H1 (cell line): ENCODE measurements around the gene PRRT1B. TPM values are rescaled to one million over a fixed set of nuclear protein-coding genes. Genes with fewer than 3 reads are reported as not detected.

Experiments
- CTCF ChIA-PET: fragments of 300-600 bp; sonication (Branson Sonifier 250); formaldehyde crosslinking; loops from one replicate; lab custom pipeline; 2021; ENCODE audit not compliant: partially characterized antibody; lab: Charles Lee
- POLR2A ChIA-PET: fragments of 300-600 bp; sonication (Branson Sonifier 250); formaldehyde crosslinking; loops from one replicate; lab custom pipeline; 2021; ENCODE audit warnings: inconsistent platforms; ENCODE audit not compliant: partially characterized antibody; lab: Charles Lee
- DNase-seq, 2 experiments: peaks; one replicate each; pipeline versions ENCODE4 v3.0.0 to v3.0.0-alpha.2; 2010 to 2022; ENCODE audit warnings: low spot score in 2 of 2, low read depth in 1 of 2, mixed read lengths in 1 of 2
- FAIRE-seq: peaks from 2 replicates; lab custom pipeline; 2011; peaks lifted over from hg19 to GRCh38; lab: Jason Lieb, UNC
- H2AFZ ChIP-seq: 2 replicates; pipeline ENCODE4 v1.8.1; 2012; ENCODE audit warnings: low read length, inconsistent platforms
- H2AK5ac ChIP-seq: 2 replicates; pipeline ENCODE4 v1.6.1; 2013; ENCODE audit warnings: low read depth, low read length
- H2BK120ac ChIP-seq: replicated peaks from 2 replicates; pipeline ENCODE3; 2013; ENCODE audit warnings: low read depth, low read length, inconsistent platforms
- H2BK12ac ChIP-seq: 2 replicates; pipeline ENCODE4 v1.6.1; 2013; ENCODE audit warnings: low read depth, low read length
- H2BK15ac ChIP-seq: 2 replicates; pipeline ENCODE4 v1.6.1; 2013; ENCODE audit warnings: low read length
- H2BK20ac ChIP-seq: 2 replicates; pipeline ENCODE4 v1.6.1; 2013; ENCODE audit warnings: low read length
- H2BK5ac ChIP-seq: 2 replicates; pipeline ENCODE4 v1.6.1; 2013; ENCODE audit warnings: low read depth, low read length
- H3K14ac ChIP-seq: 2 replicates; pipeline ENCODE4 v1.6.1; 2013; ENCODE audit warnings: inconsistent platforms; ENCODE audit not compliant: insufficient read length
- H3K18ac ChIP-seq: 2 replicates; pipeline ENCODE4 v1.6.1; 2013; ENCODE audit warnings: low read length; ENCODE audit errors: extremely low read depth
- H3K23ac ChIP-seq: 2 replicates; pipeline ENCODE4 v1.6.1; 2013; ENCODE audit warnings: inconsistent platforms; ENCODE audit not compliant: insufficient read length
- H3K23me2 ChIP-seq: 2 replicates; pipeline ENCODE4 v1.6.1; 2013; ENCODE audit warnings: low read depth, low read length
- H3K27ac ChIP-seq: 2 replicates; pipeline ENCODE4 v1.6.1; 2011; ENCODE audit warnings: low read depth, low read length, inconsistent platforms
- H3K27me3 ChIP-seq, 4 experiments: replicated peaks in 1 of 4; 1 replicate in 1 of 4; 2 replicates in 3 of 4; pipeline versions ENCODE4 v1.6.1 to v1.8.1; 2011 to 2013; ENCODE audit warnings: low read length in 3 of 4, mild to moderate bottlenecking in 3 of 4, inconsistent platforms in 2 of 4, mixed read lengths in 2 of 4, moderate library complexity in 1 of 4; ENCODE audit not compliant: control insufficient read depth in 3 of 4, insufficient read depth in 3 of 4; ENCODE audit errors: extremely low read depth in 1 of 4
- H3K36me3 ChIP-seq, 4 experiments: 2 replicates each; pipeline versions ENCODE4 v1.6.1 to v1.8.1; 2011 to 2013; ENCODE audit warnings: mild to moderate bottlenecking in 4 of 4, low read length in 3 of 4, moderate library complexity in 2 of 4, control low read depth in 1 of 4, inconsistent platforms in 1 of 4; ENCODE audit not compliant: insufficient read depth in 4 of 4, control insufficient read depth in 2 of 4
- H3K4ac ChIP-seq: replicated peaks from 2 replicates; pipeline ENCODE3; 2013; ENCODE audit warnings: low read length, low read depth, mixed read lengths, inconsistent platforms; ENCODE audit not compliant: insufficient read length
- H3K4me1 ChIP-seq, 4 experiments: replicated peaks in 1 of 4; 1 replicate in 1 of 4; 2 replicates in 3 of 4; pipeline versions ENCODE4 v1.6.1 to v1.8.1; 2011 to 2013; ENCODE audit warnings: low read length in 3 of 4, inconsistent platforms in 2 of 4, mixed read lengths in 1 of 4; ENCODE audit not compliant: insufficient read depth in 4 of 4, control insufficient read depth in 3 of 4
- H3K4me2 ChIP-seq, 2 experiments: 2 replicates each; pipeline versions ENCODE4 v1.6.1 to v1.8.1; 2011 to 2013; ENCODE audit warnings: low read depth in 2 of 2, low read length in 2 of 2, control low read depth in 1 of 2, inconsistent platforms in 1 of 2, mild to moderate bottlenecking in 1 of 2; ENCODE audit not compliant: insufficient read depth in 1 of 2
- H3K4me3 ChIP-seq, 4 experiments: fragments of 200-600, 300-600 bp in 1 of 4; sonication (generic), shearing (Covaris generic), sonication (Bioruptor Twin) in 1 of 4; 2 replicates each; pipeline versions ENCODE4 v1.5.1 to v1.8.1; 2011 to 2016; ENCODE audit warnings: low read length in 4 of 4, low read depth in 3 of 4, control low read depth in 2 of 4, inconsistent platforms in 2 of 4, mild to moderate bottlenecking in 2 of 4, mixed read lengths in 1 of 4, moderate library complexity in 1 of 4; ENCODE audit not compliant: insufficient read depth in 2 of 4; ENCODE audit errors: extremely low read depth in 1 of 4
- H3K56ac ChIP-seq: replicated peaks from 2 replicates; pipeline ENCODE3; 2013; ENCODE audit warnings: low read depth, mild to moderate bottlenecking, mixed read lengths, low read length, inconsistent platforms; ENCODE audit not compliant: insufficient read length
- H3K79me1 ChIP-seq: 2 replicates; pipeline ENCODE4 v1.6.1; 2013; ENCODE audit warnings: low read depth, low read length, control low read depth
- H3K79me2 ChIP-seq, 2 experiments: 2 replicates each; pipeline versions ENCODE4 v1.6.1 to v1.8.1; 2012 to 2013; ENCODE audit warnings: low read length in 2 of 2, mild to moderate bottlenecking in 2 of 2, inconsistent platforms in 1 of 2; ENCODE audit not compliant: insufficient read depth in 2 of 2, control insufficient read depth in 1 of 2
- H3K9ac ChIP-seq, 4 experiments: replicated peaks in 1 of 4; 1 replicate in 1 of 4; 2 replicates in 3 of 4; pipeline versions ENCODE4 v1.6.1 to v1.8.1; 2011 to 2013; ENCODE audit warnings: low read depth in 3 of 4, low read length in 3 of 4, control low read depth in 2 of 4, mild to moderate bottlenecking in 2 of 4, moderate library complexity in 2 of 4, inconsistent platforms in 1 of 4; ENCODE audit errors: extremely low read depth in 1 of 4
- H3K9me3 ChIP-seq, 2 experiments: 2 replicates each; pipeline versions ENCODE4 v1.6.1 to v1.8.1; 2012 to 2013; ENCODE audit warnings: mild to moderate bottlenecking in 2 of 2, moderate library complexity in 2 of 2, control low read depth in 1 of 2, inconsistent platforms in 1 of 2, low read depth in 1 of 2, low read length in 1 of 2, mixed read lengths in 1 of 2; ENCODE audit not compliant: insufficient read depth in 2 of 2
- H4K20me1 ChIP-seq, 2 experiments: replicated peaks in 1 of 2; 2 replicates each; pipeline versions ENCODE3 to v1.8.1; 2011 to 2013; ENCODE audit warnings: inconsistent platforms in 2 of 2, low read length in 2 of 2, mild to moderate bottlenecking in 1 of 2; ENCODE audit not compliant: insufficient read depth in 2 of 2, control insufficient read depth in 1 of 2
- H4K5ac ChIP-seq: 2 replicates; pipeline ENCODE4 v1.6.1; 2013; ENCODE audit warnings: low read length, low read depth, mixed read lengths, inconsistent platforms; ENCODE audit not compliant: insufficient read length
- H4K8ac ChIP-seq: 2 replicates; pipeline ENCODE4 v1.8.0; 2013; ENCODE audit warnings: mild to moderate bottlenecking, moderate library complexity, low read length, inconsistent platforms; ENCODE audit not compliant: insufficient read depth; ENCODE audit errors: extremely low read depth
- H4K91ac ChIP-seq: replicated peaks from 2 replicates; pipeline ENCODE3; 2013; ENCODE audit warnings: low read length, mixed read lengths, inconsistent platforms; ENCODE audit not compliant: insufficient read length
- ATF3 ChIP-seq: IDR thresholded peaks from 2 replicates; pipeline ENCODE4 v1.6.1; 2011; ENCODE audit warnings: low read depth, mild to moderate bottlenecking, low read length; ENCODE audit not compliant: insufficient read depth
- CEBPB ChIP-seq: IDR thresholded peaks from 2 replicates; pipeline ENCODE4 v1.6.1; 2012; ENCODE audit warnings: low read depth, low read length
- CHD1 ChIP-seq: IDR thresholded peaks from 2 replicates; pipeline ENCODE4 v1.6.1; 2012; ENCODE audit warnings: low read depth, low read length, improper control_type of control experiment
- GTF2F1 ChIP-seq: IDR thresholded peaks from 2 replicates; pipeline ENCODE4 v1.6.1; 2012; ENCODE audit warnings: low read depth, low read length, improper control_type of control experiment, borderline replicate concordance
- KDM5A ChIP-seq: fragments of 200-600 bp; IDR thresholded peaks from 2 replicates; pipeline ENCODE4 v1.7.1; 2012; ENCODE audit warnings: mild to moderate bottlenecking, low read length, inconsistent platforms, mixed read lengths
- POLR2A ChIP-seq, 2 experiments: IDR thresholded peaks; 1 replicate in 1 of 2; 2 replicates in 1 of 2; pipeline ENCODE4 v1.6.1; 2011; ENCODE audit warnings: low read depth in 2 of 2, low read length in 2 of 2, mild to moderate bottlenecking in 2 of 2; ENCODE audit errors: control extremely low read depth in 1 of 2
- POLR2AphosphoS5 ChIP-seq: IDR thresholded peaks from 2 replicates; pipeline ENCODE4 v1.6.1; 2011; ENCODE audit warnings: low read depth, low read length
- SRF ChIP-seq: IDR thresholded peaks from 2 replicates; pipeline ENCODE4 v1.6.1; 2011; ENCODE audit warnings: mild to moderate bottlenecking, low read depth, low read length, moderate library complexity
- SUZ12 ChIP-seq: fragments of 200-600 bp; sonication (generic); IDR thresholded peaks from 2 replicates; pipeline ENCODE4 v1.6.1; 2012; ENCODE audit warnings: mild to moderate bottlenecking, inconsistent platforms, low read length, moderate library complexity, mixed read lengths
- TAF7 ChIP-seq: optimal IDR thresholded peaks from 2 replicates; pipeline ENCODE3; 2011; ENCODE audit warnings: low read depth, mild to moderate bottlenecking, inconsistent platforms, low read length, moderate library complexity, borderline replicate concordance
- TEAD4 ChIP-seq: IDR thresholded peaks from 2 replicates; pipeline ENCODE4 v1.6.1; 2012; ENCODE audit warnings: low read depth, low read length, inconsistent platforms, mixed read lengths
- WGBS, 2 experiments: shearing (Covaris generic) in 1 of 2; methylation state at CpG; one replicate each; pipeline versions ENCODE4 v1.1.6 to v1.1.7; 2013 to 2015; ENCODE audit warnings: low lambda C conversion rate in 2 of 2, mixed read lengths in 2 of 2, inconsistent platforms in 1 of 2, low coverage in 1 of 2, missing lambda C conversion rate in 1 of 2; ENCODE audit not compliant: insufficient replicate concordance in 2 of 2, insufficient coverage in 1 of 2, insufficient read length in 1 of 2; ENCODE audit errors: extremely low coverage in 1 of 2, missing lambda C conversion rate in 1 of 2; 5-methylcytosine and 5-hydroxymethylcytosine counted together
- polyA plus RNA-seq, 7 experiments: library from polyadenylated mRNA; depleted of rRNA in 3 of 7; stranded (reverse) in 5 of 7; unstranded in 2 of 7; fragments of >200 nt in 5 of 7; fragments of 200-250 nt in 2 of 7; gene quantifications; 1 replicate in 5 of 7; 2 replicates in 1 of 7; 4 replicates in 1 of 7; pipeline versions ENCODE4 v1.2.1 to v1.2.3, GENCODE V29; 2011 to 2013; ENCODE audit warnings: missing spikeins in 2 of 7, mixed read lengths in 2 of 7
- total RNA-seq: library from RNA; stranded (reverse); fragmentation: NEBNext Ultra II Directional; extraction: Animal tissue kit (Norgen Biotek cat#: 25700); gene quantifications from 2 replicates; pipeline ENCODE4 v1.2.1, GENCODE V29; 2021
- TF ChIP-seq, protein P1 (sequence below): IDR thresholded peaks from 2 replicates; pipeline ENCODE4 v1.6.1; 2012; ENCODE audit warnings: inconsistent platforms

PRRT1B gene
- total and polyA plus RNA-seq, 2 of the 8 experiments (the other 6 are each of a cell fraction or from before 2014, with no cell fraction given): 0.30 to 1.2 TPM

GRCh38 chr9:131578731-131579504 is 33.6 kb downstream of the PRRT1B start:
- no peaks in the 10 kb centered on the region for H3K9me3 ChIP-seq
- no peaks in the 10 kb centered on the region for H3K23me2 ChIP-seq
- H2BK20ac ChIP-seq: no peak overlapping the region
- no peak overlapping the region for H3K4me3 ChIP-seq
- H3K79me1 ChIP-seq: no peaks in the 10 kb centered on the region
- POLR2A ChIA-PET: no interaction called here
- H3K56ac ChIP-seq: no peak overlapping the region
- no peak overlapping the region for H2AFZ ChIP-seq
- peaks cover 0 to 5% of the 10 kb centered on the region in 2 experiments for H4K20me1 ChIP-seq
- DNase-seq (no peak), FAIRE-seq (no peak)
- no peak overlapping the region for H4K91ac ChIP-seq
- H2BK12ac ChIP-seq: no peak overlapping the region
- no peak overlapping the region for H3K4ac ChIP-seq
- H3K14ac ChIP-seq: no peak overlapping the region
- no peak overlapping the region for H2BK5ac ChIP-seq
- H3K4me2 ChIP-seq: no peak overlapping the region
- H4K8ac ChIP-seq: no peak overlapping the region
- CTCF ChIA-PET: interaction anchor here (0.6 to 2.7 kb wide), 8 partner anchors 10 to 176 kb away, joined by 3 to 10 read pairs (median 3); no protein-coding TSS in a partner anchor
- WGBS, 2 experiments: 93% methylated on average over 20 of the region's 26 CpGs; no CpG with 5 or more reads in 1 of the 2 experiments
- H4K5ac ChIP-seq: no peak overlapping the region
- H3K27me3 ChIP-seq: no peaks in the 10 kb centered on the region
- H3K23ac ChIP-seq: no peak overlapping the region
- H3K18ac ChIP-seq: no peak overlapping the region
- H2BK15ac ChIP-seq: no peak overlapping the region
- H3K4me1 ChIP-seq: no peaks in the 10 kb centered on the region; a peak in 1 of 7 replicates
- H3K79me2 ChIP-seq: no peaks in the 10 kb centered on the region
- H2AK5ac ChIP-seq: no peak overlapping the region
- peaks cover 2 to 6% (median 3%) of the 10 kb centered on the region in 4 experiments; a peak in 5 of 8 replicates for H3K36me3 ChIP-seq
- no peak overlapping the region for H3K9ac ChIP-seq
- H2BK120ac ChIP-seq: no peak overlapping the region
- H3K27ac ChIP-seq: no peak overlapping the region
- TF ChIP-seq POLR2AphosphoS5: no peak
- TF ChIP-seq GTF2F1: no peak
- no peak for TF ChIP-seq TEAD4
- TF ChIP-seq, protein P1, sequence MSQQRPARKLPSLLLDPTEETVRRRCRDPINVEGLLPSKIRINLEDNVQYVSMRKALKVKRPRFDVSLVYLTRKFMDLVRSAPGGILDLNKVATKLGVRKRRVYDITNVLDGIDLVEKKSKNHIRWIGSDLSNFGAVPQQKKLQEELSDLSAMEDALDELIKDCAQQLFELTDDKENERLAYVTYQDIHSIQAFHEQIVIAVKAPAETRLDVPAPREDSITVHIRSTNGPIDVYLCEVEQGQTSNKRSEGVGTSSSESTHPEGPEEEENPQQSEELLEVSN: no peak
- no peak for TF ChIP-seq ATF3
- no peak for TF ChIP-seq POLR2A (IDR thresholded peaks at IDR 0.05; ENCODE audit: control extremely low read depth in 1 of 2, low read depth in 2 of 2, low read length in 2 of 2)
- no peak for TF ChIP-seq CEBPB
- no peak for TF ChIP-seq CHD1
- no peak for TF ChIP-seq SRF
- no peak for TF ChIP-seq SUZ12
- TF ChIP-seq KDM5A: no peak
- TF ChIP-seq TAF7: no peak
